HG03520 (cell line): ENCODE results near the gene UGT2B7.
"Not testable (repeated sequence)": the region's sequence is repeated elsewhere in the genome, so short reads cannot be mapped to it uniquely, and the experiment has no call there.

Experiments used
- ATAC-seq: cut with Tn5 transposase; IDR thresholded peaks from one replicate; pipeline ENCODE4 v1.9.1; 2021; ENCODE audit warnings: mild to moderate bottlenecking, moderate library complexity; ENCODE audit not compliant: unreplicated experiment

The UGT2B7 gene

GRCh38 chr4:69078852-69079251 is 17.4 kb upstream of the UGT2B7 start:
- ATAC-seq: no peak

GRCh38 chr4:69088473-69088872 is 7.8 kb upstream of the UGT2B7 start:
- ATAC-seq: no peak

DNA sequence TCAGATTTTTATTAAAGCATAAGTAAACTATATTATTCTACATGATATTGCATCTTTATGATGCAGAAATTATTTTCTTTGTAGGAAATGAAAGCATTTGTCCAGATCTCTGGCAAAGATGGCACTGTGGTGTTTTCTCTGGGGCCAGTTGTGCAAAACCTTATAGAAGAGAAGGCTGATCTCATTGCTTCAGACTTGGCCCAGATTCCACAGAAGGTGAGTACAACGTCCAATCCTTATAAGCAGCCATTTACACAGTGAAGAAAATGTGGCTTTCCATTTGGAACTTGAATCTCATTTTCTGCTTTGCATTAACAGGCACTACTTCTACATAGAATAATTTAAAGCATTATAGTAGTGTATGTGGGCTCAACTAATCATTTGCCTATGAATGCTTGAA is 6.9 kb upstream of the UGT2B7 start:
- ATAC-seq: no peak

DNA sequence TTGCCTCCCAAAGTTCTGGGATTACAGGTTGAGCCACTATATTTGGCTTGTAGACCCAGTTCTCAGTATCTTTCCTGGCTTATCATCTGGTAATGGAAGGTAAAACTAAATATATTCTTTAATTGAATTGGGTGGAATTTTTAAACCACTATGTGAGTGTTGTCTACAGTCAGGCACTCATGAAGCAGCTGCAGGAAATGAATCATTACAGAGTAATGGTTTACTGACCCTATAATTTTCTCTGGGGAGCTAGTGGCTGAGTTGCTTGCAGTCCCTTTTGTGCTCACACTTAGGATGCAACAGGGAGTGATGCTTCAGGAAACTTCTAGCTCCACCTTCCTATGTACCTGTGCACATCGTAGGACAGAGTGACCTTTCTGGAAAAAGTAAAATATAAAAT is 4.1 kb upstream of the UGT2B7 start:
- ATAC-seq: no peak

DNA sequence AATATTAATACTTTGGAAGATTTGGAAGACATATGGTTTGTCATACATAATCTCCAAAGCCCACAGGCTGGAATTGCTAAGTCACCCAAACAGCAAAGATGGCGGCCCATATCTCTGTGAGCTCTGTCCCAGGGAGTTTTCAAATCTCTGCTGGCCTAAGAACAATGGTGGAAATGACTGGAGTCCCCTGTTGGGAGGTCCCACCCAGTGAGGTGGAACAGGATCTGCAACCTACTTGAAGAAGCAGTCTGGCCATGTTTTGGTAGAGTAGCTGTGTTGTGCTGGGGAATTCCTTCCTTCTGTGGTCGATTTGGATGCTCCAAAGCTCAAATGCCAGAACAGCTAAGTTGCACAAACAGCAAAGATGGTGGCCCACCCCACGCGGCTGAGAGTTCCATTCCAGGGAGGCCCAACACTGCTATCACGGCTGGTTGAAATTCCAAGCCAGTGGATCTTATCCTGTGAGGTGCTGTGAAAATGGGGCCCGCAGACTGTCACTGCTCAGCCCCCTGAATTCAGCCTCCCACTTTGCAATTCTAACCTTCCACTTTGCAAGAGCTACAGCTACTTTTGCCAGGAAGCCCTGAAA is 3.2 kb upstream of the UGT2B7 start:
- ATAC-seq: no peak

DNA sequence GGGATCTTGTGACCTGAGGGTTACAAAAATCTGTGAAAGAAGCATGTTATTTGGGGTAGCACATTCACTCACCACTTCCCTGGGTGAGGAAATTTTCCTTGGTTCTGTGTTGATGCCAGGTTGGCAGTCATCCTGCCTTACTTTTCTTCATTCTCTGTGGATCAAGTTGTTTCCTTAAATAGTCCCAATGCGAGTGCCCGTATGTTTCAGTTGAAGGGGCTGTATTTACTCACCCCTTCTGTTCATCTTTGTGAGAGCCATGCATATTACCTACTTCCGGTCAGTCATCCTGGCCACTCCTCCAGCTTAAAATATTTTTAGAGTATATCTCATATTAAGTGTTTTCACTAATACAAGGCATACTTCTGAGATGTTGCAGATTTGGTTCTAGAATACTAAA is 2.6 kb upstream of the UGT2B7 start:
- no peak for ATAC-seq

DNA sequence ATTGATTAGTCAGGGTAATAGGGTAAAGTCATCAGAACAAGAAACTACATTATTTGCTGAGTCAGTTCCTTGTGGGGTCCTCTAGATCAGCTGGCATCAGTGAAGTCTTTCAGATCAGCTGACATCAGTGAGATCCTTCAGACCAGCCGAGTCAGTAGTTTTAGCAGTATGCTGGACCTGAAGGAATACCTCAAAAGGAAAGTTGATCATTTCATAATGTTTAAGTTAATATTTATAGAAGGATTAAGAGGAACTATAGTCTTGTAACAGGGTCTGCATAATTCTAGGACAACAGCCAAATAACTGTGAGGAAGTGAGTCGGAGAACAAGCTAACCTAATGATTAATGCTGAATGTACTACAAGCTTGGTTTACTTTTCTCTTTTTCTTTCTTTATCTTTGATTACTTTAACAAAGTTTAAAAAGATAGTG is 958 bp upstream of the UGT2B7 start:
- ATAC-seq: no peak

DNA sequence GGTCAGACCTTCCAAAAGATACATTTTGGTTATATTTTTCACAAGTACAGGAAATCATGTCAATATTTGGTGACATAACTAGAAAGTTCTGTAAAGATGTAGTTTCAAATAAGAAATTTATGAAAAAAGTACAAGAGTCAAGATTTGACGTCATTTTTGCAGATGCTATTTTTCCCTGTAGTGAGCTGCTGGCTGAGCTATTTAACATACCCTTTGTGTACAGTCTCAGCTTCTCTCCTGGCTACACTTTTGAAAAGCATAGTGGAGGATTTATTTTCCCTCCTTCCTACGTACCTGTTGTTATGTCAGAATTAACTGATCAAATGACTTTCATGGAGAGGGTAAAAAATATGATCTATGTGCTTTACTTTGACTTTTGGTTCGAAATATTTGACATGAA is 536 bp downstream of the UGT2B7 start:
- ATAC-seq: no peak

DNA sequence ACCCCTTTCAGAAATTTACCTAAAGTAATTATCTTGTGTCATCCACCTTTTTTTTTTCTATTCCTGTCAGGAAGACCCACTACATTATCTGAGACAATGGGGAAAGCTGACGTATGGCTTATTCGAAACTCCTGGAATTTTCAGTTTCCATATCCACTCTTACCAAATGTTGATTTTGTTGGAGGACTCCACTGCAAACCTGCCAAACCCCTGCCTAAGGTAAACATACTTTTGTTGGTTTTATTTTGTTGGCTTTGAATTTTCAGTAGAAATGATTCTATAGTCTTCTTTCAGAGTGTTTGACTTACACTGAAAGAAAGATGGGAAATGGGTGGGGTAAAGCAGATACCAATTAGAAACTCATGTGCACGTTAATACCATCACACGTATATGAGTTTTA is 2.2 kb downstream of the UGT2B7 start:
- ATAC-seq: no peak

DNA sequence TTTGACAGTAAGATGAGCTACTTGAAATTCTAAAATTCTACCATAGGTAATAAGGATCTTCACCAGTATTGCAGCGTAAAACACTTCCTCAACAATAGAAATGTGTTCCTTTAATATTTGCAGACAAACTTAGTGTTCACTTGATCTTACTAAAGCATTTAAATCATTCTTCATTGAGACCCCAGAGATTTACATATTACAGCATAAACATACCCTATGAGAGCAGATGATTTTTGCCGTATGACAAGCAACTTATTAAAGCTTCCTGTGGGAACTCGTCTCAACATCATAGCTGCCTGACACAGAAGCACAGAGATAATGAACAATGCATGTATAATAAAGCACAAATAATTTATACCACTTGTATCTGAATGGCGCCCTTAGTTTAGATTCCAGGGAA is 3.6 kb downstream of the UGT2B7 start:
- no peak for ATAC-seq

GRCh38 chr4:69102668-69103067 is 6.4 kb downstream of the UGT2B7 start:
- ATAC-seq: not testable (repeated sequence)

DNA sequence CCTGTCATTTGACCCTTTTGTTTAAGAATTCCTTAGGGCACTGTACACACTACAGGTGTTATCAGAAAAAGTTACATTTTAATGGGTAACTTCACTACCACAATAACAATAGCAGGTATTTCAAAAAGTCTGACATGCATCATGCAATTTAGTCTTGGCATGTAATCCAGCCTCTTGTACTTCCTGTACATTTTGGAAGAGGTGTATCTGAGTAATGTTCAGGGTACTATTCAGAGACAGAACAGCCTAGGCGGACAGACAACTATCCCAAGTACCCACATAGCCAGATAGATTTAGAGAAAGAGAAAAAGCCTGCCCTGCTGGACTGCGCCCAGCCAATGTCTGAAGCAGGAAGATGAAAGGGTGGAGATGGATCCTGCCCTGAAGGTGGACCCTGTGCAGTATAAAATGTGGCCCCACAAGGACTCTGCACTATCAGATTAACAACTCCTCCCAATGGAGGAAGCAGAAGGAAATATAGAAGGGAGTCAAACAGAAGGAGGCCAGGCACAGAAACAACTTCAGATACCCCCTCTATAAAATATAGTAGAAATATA is 8.5 kb downstream of the UGT2B7 start:
- no peak for ATAC-seq

DNA sequence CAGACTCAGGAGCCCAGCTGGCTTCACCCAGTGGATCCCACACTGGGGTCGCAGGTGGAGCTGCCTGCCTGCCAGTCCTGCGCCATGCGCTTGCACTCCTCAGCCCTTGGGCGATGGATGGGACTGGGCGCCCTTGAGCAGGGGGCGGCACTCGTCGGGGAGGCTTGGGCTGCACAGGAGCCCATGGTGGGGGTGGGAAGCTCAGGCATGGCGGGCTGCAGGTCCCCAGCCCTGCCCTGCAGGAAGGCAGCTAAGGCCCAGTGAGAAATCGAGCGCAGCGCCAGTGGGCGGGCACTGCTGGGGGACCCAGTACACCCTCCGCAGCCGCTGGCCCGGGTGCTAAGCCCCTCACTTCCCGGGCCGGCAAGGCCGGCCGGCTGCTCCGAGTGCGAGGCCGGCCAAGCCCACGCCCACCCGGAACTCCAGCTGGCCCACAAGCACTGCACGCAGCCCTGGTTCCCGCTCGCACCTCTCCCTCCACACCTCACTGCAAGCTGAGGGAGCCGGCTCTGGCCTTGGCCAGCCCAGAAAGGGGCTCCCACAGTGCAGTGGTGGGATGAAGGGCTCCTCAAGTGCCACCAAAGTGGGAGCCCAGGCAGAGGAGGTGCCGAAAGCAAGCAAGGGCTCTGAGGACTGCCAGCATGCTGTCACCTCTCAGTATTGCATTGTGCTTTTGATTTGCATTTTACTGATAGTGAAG is 19.0 kb downstream of the UGT2B7 start:
- not testable (repeated sequence) for ATAC-seq

- ATAC-seq: no peak
Observed at GRCh38 chr4:69115851-69116213, 19.6 kb downstream of the UGT2B7 start.

DNA sequence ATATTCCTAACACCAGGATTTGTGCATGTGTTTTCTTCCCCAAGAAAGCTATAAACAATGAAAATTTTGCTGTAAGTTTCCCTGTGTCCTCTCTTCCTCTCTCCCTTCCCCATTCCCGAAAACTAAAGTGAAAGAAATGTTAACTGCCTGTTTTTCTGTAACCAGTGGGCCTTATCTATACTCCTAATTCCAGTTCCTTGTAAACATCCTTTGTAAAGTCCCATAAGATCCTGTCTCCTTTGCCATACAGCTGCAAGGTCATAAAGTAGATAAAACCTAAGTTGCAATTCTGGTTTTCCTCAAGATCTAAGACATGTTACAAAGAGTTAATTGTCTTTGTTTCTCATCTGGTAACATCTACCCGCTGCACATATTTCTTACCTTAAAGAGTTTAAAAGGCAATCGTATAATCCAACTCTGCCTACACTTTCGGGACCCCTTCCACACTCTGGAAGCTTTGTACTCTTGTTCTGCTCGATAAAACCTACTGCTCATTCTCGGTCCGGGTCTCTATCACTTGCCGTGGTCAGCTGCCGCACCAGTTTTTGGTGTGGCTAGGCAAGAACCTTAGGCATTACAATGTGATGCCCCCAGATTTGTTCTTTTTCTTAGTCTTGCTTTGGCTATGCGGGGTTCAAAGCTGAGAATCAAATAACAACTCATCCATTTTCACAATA is 20.5 kb downstream of the UGT2B7 start:
- no peak for ATAC-seq

DNA sequence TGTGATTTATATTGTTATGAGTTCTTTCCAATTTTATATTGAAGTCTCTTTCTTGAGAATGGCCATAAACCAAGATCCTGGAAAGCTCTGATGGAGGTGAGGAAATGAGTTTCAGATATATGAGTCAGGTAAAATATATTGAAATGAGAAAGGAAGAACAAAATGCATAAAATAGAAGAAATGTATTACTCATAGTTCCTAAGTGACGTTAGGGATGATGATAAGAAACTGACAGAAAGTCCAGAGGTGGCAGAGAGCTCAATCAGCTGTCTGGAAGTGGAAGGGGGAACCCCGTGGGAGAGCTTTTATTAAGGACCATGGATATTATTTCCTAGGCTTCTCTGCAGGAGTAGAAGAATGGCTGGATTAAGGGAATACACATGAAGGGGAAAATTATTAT is 24.6 kb downstream of the UGT2B7 start:
- ATAC-seq: no peak

DNA sequence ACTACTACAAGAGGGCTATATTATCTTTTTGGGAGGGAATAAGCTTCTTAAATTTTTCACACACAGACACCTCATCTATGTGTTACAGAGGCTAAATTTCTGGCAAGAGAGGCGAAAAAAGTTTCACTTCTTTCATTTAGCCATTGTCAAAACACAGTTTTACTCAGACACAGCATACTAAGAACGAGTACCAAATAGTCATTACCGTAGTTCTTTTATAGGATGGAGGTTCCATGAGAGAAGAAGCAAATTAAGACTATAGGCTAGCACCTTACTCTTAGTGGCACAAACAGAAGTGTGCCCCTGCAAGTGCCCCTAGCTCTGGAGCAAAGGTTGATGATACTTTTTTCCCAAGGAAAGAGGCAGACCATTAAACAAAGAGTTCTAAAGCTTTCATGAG is 26.2 kb downstream of the UGT2B7 start:
- ATAC-seq: no peak

- ATAC-seq: no peak
Observed at GRCh38 chr4:69124941-69125340, 28.7 kb downstream of the UGT2B7 start.

GRCh38 chr4:69126024-69126423 is 29.8 kb downstream of the UGT2B7 start:
- peak; percentile 49 for ATAC-seq

GRCh38 chr4:69133993-69134392 is 37.7 kb downstream of the UGT2B7 start:
- ATAC-seq: no peak

GRCh38 chr4:69134471-69134870 is 38.2 kb downstream of the UGT2B7 start:
- no peak for ATAC-seq

GRCh38 chr4:69141320-69141719 is 45.0 kb downstream of the UGT2B7 start:
- ATAC-seq: no peak
